Measurements from ENCODE around the gene LSM10. TPM values are rescaled to one million over a fixed set of nuclear protein-coding genes. Genes with fewer than 3 reads are reported as not detected.

The LSM10 gene
- total and polyA plus RNA-seq, 2 experiments from 2014 or later = 20.6 to 75.7 TPM

DNA sequence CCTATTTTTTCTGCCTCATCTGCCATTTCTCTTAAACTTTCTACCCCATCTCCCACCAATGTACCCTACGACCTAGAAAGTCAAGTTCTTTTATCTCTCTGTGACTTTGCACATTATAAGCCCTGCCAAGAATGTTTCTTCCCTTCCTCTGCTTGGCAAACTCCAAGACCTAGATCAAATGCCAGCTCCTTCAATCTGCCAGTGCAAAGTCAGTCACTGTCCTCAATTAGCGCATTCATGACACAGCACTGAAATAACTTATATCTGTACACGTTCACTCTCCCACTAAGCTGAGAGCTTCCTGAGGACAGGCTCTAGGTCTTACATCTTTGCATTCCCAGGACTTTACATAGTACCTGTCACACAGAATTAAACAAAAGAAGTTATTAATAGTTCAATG, 21.4 kb upstream of the LSM10 start:
- TF ChIP-seq, protein P1, sequence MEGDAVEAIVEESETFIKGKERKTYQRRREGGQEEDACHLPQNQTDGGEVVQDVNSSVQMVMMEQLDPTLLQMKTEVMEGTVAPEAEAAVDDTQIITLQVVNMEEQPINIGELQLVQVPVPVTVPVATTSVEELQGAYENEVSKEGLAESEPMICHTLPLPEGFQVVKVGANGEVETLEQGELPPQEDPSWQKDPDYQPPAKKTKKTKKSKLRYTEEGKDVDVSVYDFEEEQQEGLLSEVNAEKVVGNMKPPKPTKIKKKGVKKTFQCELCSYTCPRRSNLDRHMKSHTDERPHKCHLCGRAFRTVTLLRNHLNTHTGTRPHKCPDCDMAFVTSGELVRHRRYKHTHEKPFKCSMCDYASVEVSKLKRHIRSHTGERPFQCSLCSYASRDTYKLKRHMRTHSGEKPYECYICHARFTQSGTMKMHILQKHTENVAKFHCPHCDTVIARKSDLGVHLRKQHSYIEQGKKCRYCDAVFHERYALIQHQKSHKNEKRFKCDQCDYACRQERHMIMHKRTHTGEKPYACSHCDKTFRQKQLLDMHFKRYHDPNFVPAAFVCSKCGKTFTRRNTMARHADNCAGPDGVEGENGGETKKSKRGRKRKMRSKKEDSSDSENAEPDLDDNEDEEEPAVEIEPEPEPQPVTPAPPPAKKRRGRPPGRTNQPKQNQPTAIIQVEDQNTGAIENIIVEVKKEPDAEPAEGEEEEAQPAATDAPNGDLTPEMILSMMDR (IDR thresholded peaks at IDR 0.05; ENCODE audit: low read depth, low read length) = no peak
- no peaks in the 10 kb centered on the region for H3K27me3 ChIP-seq
- no peaks in the 10 kb centered on the region for H3K4me1 ChIP-seq (ENCODE audit: low read depth)
- H3K9me3 ChIP-seq (ENCODE audit: low read depth) = no peaks in the 10 kb centered on the region
- no peak overlapping the region for H3K4me3 ChIP-seq
- no peak for DNase-seq (ENCODE audit: low read depth in 1 of 2, low spot score in 1 of 2)
- H3K36me3 ChIP-seq = peaks cover 11% of the 10 kb centered on the region
- no peak overlapping the region for H3K27ac ChIP-seq

DNA sequence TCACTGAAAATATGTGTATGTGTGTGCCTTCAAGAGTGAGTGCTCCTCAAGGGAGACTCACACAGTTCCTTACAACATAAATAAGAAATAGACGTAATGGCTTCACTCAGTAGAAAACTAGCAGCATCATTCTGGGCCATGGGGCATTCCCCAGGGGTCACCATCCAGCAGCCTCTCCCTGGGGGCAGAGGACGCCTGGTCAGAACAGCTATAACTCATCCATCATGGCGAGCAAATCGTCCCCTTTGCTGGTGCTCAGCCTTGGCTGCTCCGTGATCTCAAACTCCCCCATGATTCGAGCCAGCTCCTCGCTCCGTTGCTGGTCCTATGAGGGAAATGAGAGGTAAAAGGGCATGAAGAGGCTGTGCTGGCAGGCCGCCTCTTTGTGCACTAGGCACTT, 20.2 kb upstream of the LSM10 start:
- DNase-seq (ENCODE audit: low read depth in 1 of 2, low spot score in 1 of 2) = no peak
- Histone ChIP-seq H3K36me3 (peaks cover 7% of the 10 kb centered on the region), H3K9me3 (ENCODE audit: low read depth) (no peaks in the 10 kb centered on the region), H3K4me1 (ENCODE audit: low read depth) (no peaks in the 10 kb centered on the region), H3K27ac (no peak overlapping the region), H3K27me3 (no peaks in the 10 kb centered on the region), H3K4me3 (no peak overlapping the region)
- TF ChIP-seq, protein P1 (IDR thresholded peaks at IDR 0.05; ENCODE audit: low read depth, low read length) = no peak

DNA sequence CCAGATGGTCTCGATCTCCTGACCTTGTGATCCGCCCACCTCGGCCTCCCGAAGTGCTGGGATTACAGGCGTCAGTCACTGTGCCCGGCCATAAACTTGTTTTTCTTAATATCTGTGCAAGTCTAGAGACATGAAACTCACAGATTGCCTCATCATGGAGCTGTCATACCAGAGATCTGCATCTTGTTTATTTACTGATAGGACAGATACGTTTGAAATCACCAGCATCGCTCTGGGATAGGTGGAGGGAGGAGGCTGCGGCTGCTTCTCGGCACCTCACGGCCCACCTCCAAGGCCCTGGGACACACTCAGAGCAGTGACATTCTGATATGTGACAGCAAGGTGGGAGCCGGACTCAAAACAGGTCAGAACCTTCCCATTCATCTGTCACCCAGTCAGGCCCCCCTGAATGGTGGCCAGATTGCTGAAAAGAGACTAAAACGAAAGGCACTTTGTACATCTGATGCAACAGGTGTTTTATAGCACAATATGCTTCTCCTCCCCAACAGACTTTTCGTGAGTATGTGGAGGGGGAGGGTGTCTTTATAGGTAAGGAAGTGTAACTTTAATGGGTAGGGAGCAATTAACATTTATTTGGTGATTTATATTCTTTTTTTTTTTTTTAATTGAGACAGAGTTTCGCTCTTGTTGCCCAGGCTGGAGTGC, 18.1 kb upstream of the LSM10 start:
- TF ChIP-seq, protein P1 (IDR thresholded peaks at IDR 0.05; ENCODE audit: low read depth, low read length) = no peak
- Histone ChIP-seq H3K27ac (no peak overlapping the region), H3K4me1 (ENCODE audit: low read depth) (no peaks in the 10 kb centered on the region), H3K36me3 (no peaks in the 10 kb centered on the region), H3K4me3 (no peak overlapping the region), H3K9me3 (ENCODE audit: low read depth) (no peaks in the 10 kb centered on the region), H3K27me3 (no peaks in the 10 kb centered on the region)
- DNase-seq (ENCODE audit: low read depth in 1 of 2, low spot score in 1 of 2) = no peak

DNA sequence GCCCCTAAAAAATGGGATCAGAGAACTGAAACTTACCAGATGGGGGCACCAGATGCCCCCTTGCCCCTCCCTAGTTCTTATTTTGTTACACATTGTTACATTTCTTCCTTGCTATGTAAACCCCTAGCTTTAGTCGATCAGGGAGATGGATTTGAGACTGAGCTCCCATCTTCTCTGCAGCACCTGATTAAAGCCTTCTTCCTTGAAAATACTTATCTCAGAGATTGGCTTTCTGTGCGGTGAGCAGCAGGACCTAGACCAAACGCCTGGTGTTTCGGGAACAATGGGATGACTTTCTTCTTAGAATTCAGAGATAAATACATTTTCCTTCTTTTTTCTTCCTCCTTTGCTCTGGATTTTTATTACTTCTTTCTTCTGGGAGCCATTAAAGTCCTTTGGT, 16.7 kb upstream of the LSM10 start:
- TF ChIP-seq, protein P1 (IDR thresholded peaks at IDR 0.05; ENCODE audit: low read depth, low read length) = no peak
- H3K4me3 ChIP-seq = no peak overlapping the region

DNA sequence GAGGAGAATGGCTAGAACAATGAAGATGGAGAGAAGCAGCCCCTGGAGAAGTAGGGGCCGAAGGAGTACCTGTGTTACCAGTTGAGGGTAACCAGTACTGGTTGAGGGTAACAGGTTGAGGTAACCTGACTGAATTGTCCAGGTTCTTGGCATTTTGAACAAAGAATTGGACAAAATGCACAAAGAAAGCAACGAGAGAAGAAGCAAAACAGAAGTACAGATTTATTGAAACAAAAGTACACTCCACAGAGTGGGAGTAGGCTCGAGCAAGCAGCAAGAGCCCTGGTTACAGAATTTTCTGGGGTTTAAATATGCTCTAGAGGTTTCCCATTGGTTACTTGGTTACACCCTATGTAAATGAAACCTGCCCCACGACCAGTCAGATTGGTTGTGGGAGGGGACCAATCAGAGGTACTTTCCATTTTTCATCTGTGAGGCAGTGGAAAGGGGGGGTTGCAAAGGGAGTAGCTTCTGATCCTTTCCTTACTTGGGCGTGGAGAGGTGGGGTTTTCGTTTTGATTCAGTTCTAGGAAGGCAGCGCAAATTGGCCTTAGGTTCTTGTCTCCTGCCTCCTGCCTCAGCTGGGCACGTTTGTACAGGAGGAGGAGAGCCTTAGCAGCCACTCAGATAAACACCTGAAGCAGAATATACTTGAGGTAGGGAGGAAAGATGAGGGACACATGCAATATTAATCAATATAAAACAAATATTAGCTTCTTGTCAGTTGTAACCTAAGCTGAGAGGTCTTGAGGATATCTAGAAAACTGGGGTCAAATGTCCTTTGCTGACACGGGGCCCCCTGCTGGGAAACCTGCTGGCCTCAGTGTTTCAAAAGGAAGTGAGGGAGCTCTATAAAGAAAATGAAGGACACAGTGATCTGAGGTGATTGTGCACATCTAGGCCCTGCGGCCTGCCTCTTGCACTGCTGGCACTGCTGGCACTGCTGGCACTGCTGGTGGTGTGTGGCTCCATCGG, 14.3 kb upstream of the LSM10 start:
- Histone ChIP-seq H3K27me3 (no peaks in the 10 kb centered on the region), H3K36me3 (no peaks in the 10 kb centered on the region), H3K27ac (peak overlapping the region; percentile 62), H3K9me3 (ENCODE audit: low read depth) (no peaks in the 10 kb centered on the region), H3K4me3 (no peak overlapping the region), H3K4me1 (ENCODE audit: low read depth) (no peaks in the 10 kb centered on the region)
- TF ChIP-seq, protein P1 (IDR thresholded peaks at IDR 0.05; ENCODE audit: low read depth, low read length) = peak; percentile 10
- peak; percentile 51 to 57 for DNase-seq (ENCODE audit: low read depth in 1 of 2, low spot score in 1 of 2)

More for the DNA sequence above, 16.7 kb upstream of the LSM10 start:
- no peak overlapping the region for H3K27ac ChIP-seq
- no peaks in the 10 kb centered on the region for H3K27me3 ChIP-seq
- no peak for DNase-seq (ENCODE audit: low read depth in 1 of 2, low spot score in 1 of 2)
- no peaks in the 10 kb centered on the region for H3K36me3 ChIP-seq
- H3K9me3 ChIP-seq (ENCODE audit: low read depth) = no peaks in the 10 kb centered on the region
- no peaks in the 10 kb centered on the region for H3K4me1 ChIP-seq (ENCODE audit: low read depth)

All from cardiac muscle cell (in vitro differentiated cells and primary cell).